Measurements from ENCODE around the gene DENND11. TPM values are rescaled to one million over a fixed set of nuclear protein-coding genes. Genes with fewer than 3 reads are reported as not detected.

Gene DENND11
- total and polyA plus RNA-seq, 10 of the 15 experiments (the other 5 are each of a cell fraction or from before 2014, with no cell fraction given), result 2.7 to 47.0 (median 26.6) TPM

- ATAC-seq, result no peak
- POLR2A ChIA-PET, result no interaction called here
- TF ChIP-seq KAT2A (conservative IDR thresholded peaks at IDR 0.05; ENCODE audit: control insufficient read depth, low read depth, low read length), result no peak
- TF ChIP-seq, protein P1, sequence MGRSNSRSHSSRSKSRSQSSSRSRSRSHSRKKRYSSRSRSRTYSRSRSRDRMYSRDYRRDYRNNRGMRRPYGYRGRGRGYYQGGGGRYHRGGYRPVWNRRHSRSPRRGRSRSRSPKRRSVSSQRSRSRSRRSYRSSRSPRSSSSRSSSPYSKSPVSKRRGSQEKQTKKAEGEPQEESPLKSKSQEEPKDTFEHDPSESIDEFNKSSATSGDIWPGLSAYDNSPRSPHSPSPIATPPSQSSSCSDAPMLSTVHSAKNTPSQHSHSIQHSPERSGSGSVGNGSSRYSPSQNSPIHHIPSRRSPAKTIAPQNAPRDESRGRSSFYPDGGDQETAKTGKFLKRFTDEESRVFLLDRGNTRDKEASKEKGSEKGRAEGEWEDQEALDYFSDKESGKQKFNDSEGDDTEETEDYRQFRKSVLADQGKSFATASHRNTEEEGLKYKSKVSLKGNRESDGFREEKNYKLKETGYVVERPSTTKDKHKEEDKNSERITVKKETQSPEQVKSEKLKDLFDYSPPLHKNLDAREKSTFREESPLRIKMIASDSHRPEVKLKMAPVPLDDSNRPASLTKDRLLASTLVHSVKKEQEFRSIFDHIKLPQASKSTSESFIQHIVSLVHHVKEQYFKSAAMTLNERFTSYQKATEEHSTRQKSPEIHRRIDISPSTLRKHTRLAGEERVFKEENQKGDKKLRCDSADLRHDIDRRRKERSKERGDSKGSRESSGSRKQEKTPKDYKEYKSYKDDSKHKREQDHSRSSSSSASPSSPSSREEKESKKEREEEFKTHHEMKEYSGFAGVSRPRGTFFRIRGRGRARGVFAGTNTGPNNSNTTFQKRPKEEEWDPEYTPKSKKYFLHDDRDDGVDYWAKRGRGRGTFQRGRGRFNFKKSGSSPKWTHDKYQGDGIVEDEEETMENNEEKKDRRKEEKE (IDR thresholded peaks at IDR 0.05), result no peak
- TF ChIP-seq POLR2AphosphoS2 (IDR thresholded peaks at IDR 0.05; ENCODE audit: low read depth, low read length), result no peak
- CTCF ChIA-PET, result no interaction called here
- Histone ChIP-seq H3K9me3 (replicated peaks; ENCODE audit: control insufficient read depth, insufficient read depth, low read length) (no peaks in the 10 kb centered on the region), H3K27me3 (replicated peaks in 1 of 2; ENCODE audit: control insufficient read depth in 2 of 2, insufficient read depth in 2 of 2, low read length in 1 of 2) (no peaks in the 10 kb centered on the region), H3K79me2 (ENCODE audit: control insufficient read depth, insufficient read depth, low read length) (no peaks in the 10 kb centered on the region), H4K20me1 (ENCODE audit: control insufficient read depth, insufficient read depth) (no peaks in the 10 kb centered on the region), H2AFZ (ENCODE audit: control insufficient read depth, low read depth, low read length) (no peak overlapping the region), H3K27ac (ENCODE audit: control insufficient read depth, insufficient read depth) (no peak overlapping the region), H3K36me3 (ENCODE audit: control insufficient read depth in 2 of 2, insufficient read depth in 2 of 2, low read length in 1 of 2) (peaks cover 11 to 23% of the 10 kb centered on the region in 2 experiments), H3K4me2 (ENCODE audit: control insufficient read depth, insufficient read depth) (no peak overlapping the region), H3K9ac (ENCODE audit: control insufficient read depth, insufficient read depth, low read length) (no peak overlapping the region), H3K4me3 (no peak overlapping the region), H3K4me1 (ENCODE audit: control insufficient read depth, insufficient read depth, low read length) (peaks cover 6% of the 10 kb centered on the region)
- RAD21 ChIA-PET (ENCODE audit: unreplicated experiment), result no interaction called here
- 96% methylated on average over 6 of the region's 6 CpGs for WGBS (ENCODE audit: insufficient coverage, insufficient replicate concordance, low lambda C conversion rate, missing lambda C conversion rate)
- SMC1A ChIA-PET (ENCODE audit: uncharacterized antibody, unreplicated experiment), result interaction anchor here (2.1 kb wide), 1 partner anchor 14 kb away, joined by 9 read pairs; no protein-coding TSS in a partner anchor
- BruUV-seq (replicated peaks), result no TSS peak
- in situ Hi-C loops (cut with MboI) (no loop called here), intact Hi-C loops (cut with micrococcal nuclease; ENCODE audit: unreplicated experiment) (no loop called here)
- no peak for DNase-seq (ENCODE audit: low read depth, low spot score)
- no peak for FAIRE-seq
Measured at GRCh38 chr7:141664450-141664849, 37.5 kb downstream of the DENND11 start.
